Activated naive CD4-positive, alpha-beta T cell (primary cell): ENCODE results near the gene TGFBI.

ENCODE experiments used
- DNase-seq, 4 experiments: peaks; one replicate each; lab custom pipeline; 2025; lab: John Stamatoyannopoulos, UW

The TGFBI gene

DNA sequence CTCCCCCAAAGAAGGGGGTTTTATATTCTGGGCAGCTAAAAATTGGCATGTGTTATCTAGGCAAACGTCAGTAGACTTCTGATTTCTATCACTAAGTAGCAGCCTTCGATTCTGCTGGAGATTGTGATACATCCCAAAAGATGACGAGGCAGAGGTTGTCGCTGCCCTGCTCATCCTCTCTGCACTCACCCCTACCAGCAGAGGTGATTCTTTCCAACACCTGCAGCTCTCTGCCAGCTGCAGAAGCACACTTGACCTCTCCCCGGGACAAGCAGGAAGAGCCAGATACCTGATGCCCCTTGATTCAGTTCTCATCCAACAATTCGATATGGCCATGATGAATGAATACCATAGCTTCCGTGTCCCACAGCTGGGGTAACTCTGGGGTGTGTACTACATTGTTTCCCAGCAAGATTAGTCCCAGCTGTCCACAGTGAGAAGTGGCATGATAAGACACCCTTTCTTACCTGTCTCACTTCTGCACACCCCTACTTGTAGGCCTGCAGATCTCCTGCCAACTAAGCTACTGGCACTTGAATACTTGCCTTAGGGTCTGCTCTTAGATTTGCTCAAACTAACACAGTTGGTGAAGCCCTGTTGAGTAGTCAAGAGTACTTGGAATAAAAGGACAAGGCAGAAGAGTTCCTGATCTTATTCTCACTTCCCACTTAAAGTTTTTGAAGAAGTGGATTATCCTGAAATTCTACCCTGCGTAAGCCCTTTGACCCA lies 66.3 kb downstream of the TGFBI start:
- no peak for DNase-seq

DNA sequence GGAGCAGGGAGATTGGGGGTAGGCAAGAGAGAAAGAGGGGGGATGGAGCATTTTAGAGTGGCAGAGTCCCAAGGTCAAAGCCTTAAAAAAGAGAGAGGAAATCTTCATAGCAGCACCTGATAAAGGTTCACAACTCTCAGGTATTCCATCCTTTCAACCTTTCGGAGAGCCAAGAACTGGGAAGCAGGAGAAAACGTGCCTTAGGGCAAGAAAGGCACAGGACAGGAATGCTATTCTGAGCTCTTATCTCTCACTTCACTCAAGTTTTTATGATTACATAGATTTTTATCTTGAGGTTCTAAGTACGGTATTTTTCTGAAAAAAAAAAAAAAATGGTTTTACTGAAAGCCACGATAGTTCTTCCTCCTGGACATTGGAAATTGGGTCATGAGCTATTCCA lies 69.4 kb downstream of the TGFBI start:
- DNase-seq, result no peak

DNA sequence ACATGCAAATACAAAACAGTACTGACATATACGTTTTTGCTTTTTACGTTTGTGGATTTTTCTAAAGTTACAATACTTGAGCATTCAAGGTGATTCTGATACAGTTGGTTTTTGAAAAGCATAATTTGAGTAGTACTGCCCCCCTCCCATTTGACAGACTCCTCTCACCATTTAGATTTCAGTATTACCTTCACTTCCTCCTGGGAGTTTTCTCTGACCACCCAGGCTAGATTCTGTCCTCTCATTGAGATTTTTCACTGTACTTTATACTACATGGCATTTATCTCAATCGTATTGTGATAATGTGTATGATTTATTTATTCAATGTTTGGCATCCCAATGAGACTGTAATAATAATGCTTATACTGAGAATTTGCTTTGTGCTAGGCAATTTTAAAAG lies 71.1 kb downstream of the TGFBI start:
- no peak for DNase-seq

DNA sequence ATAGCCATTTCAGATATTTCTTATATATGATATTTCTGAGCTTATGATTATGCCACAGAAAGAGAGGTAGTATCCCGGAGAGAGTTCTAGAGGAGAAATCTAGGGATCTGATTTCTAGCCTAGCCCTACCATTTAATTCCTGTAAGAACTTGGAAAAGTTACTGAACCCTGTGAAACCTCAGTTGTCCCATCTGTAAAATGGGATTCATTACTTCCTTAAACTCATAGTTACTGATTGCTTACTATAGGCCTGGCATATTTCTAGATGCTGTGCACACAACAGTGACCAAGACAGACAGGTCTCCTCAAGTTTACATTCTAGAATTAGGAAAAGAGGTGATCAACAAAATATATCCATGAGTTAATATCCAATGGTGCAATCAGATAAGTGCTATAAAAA lies 73.1 kb downstream of the TGFBI start:
- DNase-seq, result no peak

DNA sequence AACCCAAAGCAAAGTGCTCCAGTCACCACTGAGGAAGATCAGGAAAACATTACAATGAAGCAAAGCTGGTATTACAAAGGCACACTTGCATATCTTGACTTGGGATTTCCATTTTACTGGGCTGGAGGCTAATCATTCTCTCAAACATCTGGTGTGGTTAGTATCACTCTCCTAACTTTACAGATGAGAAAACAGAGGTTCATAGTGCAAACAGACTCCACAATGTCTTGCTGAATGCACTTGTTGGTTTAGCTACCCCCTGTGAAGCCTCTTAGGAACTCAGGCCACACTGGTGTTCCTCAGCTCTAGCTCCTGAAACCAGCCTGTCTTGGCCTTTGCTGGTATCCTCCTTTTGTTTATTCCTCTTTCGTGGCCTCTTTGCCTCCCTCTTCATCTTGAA lies 74.3 kb downstream of the TGFBI start:
- DNase-seq, result no peak

DNA sequence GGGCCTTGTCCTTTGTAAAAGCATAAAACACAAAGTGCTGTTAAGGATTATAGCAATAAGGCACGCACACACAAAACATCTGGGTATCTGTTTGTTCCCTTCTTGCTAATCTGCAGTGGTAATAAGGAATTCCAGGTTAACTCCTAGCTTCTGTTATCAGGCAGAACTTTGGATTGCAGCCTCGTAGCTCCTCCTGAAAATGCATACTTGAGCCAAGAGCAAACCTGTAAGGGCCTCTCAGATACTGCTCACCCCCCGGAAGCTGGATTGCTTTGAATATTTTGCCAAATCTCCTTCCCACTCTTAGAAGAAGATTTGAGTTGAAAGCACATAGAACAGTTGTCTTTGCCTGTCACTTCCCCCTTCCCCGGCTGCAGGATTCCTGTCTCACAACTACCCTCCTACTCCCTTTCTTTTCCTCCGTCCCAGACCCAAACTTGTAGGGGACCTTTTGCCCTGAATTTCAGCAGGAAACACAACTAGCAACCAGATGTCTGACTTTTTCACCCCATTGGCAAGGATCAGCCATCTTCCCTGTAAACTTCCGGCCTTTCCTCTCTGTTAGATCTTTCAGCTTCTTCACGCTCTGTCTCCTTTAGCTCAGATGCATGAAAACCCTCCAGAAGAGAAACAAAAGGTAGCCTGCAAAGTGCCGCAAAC lies 75.6 kb downstream of the TGFBI start:
- no peak for DNase-seq

DNA sequence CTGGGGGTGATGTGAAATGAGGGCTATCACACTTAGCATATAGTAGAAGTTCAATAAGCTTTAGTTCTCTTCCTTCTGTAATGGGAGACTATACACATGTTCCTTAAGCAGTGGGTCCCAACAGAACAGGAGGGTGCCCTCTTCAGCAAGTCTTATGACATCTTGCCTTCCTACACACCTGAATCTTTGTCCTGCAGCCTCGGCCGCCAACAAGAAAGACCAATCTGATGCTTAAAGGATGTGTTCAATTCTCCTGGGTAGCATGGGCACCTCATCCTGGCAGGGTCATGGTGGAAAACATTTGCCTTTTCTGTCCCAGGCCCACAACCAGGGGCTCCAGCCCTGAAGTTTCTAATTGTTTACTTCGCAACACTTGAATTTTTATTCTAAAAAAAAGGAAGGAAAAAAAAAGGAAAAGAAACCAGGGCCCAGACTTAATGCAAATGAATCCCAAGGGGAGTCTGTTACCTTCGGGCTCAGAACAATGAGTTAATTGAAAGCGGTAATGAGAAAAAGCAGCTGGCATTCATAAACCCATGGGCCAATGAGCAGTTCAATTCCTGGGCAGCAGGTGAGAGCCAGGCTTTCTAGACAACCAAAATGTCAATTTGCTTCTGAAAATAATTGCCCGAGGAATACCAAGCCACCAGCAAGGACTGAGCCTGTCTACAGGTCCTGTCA lies 77.7 kb downstream of the TGFBI start:
- DNase-seq, result no peak

DNA sequence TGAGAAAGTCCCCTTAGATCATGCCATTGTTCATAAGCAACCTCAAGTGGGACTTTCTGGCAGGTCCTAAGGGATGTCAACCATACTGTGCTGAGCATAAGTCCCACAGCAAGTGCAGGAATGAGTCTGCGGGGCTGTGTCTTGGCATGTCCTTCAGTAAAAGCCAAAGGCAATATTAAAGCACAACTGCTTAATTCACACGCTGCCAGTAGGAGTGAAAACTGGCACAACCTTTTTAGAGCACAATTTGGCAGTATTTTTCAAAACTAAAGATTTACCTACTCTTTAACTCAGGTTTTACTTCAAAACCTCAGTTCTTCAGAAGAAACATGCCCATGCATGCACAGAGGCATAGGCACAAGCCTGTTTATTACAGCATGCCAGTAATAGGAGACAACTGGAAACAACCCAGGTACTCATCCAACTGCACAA lies 79.4 kb downstream of the TGFBI start:
- no peak for DNase-seq

DNA sequence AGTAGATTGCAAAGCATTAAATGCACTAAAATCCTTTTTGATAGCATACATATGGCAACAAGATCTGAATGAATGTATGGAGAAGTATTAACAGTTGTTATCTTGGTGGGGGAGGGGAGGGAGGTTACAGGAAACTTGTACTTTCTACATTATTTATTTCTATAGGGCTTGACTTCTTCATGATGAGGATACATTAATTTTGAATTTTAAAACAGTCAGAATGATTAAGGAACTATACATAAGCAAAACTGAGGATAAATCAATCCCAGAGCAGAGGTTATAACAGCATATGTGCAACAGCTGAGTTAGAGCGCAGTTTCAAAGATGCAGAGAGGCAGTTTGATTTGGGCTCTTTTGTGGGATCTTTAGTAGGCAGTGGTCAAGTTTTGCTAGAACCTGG lies 80.0 kb downstream of the TGFBI start:
- DNase-seq, result no peak

DNA sequence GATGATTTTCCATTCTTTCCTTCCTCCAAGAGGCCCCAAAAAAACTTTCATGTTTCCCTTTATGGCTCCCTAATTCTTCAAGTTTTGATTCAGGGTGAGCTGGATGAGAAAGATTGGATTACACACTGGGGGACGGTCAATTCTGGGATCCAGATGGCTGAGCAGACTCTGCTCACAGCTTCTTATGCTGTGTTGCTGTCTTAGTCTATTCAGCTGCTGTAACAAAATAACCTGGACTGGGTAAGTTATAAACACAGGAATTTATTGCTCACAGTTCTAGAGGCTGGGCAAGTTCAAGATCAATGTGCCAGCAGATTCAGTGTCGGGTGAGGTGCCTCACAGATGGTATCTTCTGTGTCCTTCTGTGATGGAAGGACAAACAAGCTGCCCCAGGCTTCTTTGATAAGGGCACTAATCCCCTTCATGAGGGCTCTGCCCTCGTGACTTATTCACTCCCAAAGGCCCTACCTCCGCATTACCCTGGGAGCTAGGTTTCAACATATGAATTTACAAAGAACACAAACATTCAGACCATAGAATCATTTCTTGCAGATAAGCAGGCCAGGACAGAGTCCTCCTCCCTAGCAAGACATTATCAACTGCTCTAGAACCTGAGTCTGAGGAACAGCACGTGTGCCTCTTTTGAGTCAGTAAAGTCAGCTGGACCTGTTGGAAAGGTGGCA lies 80.8 kb downstream of the TGFBI start:
- no peak for DNase-seq
